IPS-NIHi7 (cell line): ENCODE results near the gene NAPG.
"Not testable (repeated sequence)": the region's sequence is repeated elsewhere in the genome, so short reads cannot be mapped to it uniquely, and the experiment has no call there.

Experiments
- DNase-seq: peaks from one replicate; pipeline ENCODE4 v3.0.0; 2012; ENCODE audit warnings: mixed read lengths; ENCODE audit errors: extremely low spot score

Gene NAPG

GRCh38 chr18:10546557-10547300, 20.9 kb downstream of the NAPG start:
- DNase-seq = no peak

- DNase-seq = no peak
Measured at GRCh38 chr18:10552226-10552625, 26.4 kb downstream of the NAPG start.

- DNase-seq = not testable (repeated sequence)
Measured at GRCh38 chr18:10556251-10556650, 30.4 kb downstream of the NAPG start.

GRCh38 chr18:10557085-10557677, 31.4 kb downstream of the NAPG start:
- DNase-seq = no peak

DNA sequence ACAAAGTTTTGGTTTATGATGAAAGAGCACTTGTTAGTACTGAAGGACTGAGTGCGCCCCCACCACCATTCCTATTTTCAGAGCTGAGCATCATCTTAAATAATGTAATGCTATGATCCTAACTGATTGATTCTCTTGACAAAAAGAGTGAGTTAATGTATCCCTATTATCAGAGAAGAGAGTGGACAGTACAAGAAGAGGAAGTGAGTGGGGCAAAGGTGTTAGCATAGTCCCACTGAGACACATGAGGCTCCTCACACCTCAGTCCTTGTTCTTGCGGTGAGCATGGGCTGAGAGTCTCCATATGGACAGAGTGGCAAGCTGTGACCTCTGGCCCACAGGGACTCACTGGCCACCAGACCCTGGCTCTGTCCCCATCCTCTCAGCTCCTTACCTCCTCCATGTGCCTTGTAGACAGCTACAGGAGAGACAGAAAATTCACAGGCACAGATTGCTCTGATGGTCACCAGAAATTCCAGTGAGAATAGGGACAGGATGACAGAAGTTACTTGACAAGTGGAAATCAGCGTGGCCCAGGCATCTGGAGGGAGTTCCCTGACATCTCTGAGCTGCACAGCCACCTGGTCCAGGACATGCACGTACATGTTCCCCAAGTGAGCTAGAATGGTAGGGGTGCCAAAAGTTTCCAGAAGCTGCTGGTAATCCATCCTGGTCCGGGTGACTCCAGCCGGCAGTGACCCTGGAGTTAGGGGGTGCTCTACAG, 32.6 kb downstream of the NAPG start:
- DNase-seq = no peak

GRCh38 chr18:10558967-10559298, 33.1 kb downstream of the NAPG start:
- no peak for DNase-seq

DNA sequence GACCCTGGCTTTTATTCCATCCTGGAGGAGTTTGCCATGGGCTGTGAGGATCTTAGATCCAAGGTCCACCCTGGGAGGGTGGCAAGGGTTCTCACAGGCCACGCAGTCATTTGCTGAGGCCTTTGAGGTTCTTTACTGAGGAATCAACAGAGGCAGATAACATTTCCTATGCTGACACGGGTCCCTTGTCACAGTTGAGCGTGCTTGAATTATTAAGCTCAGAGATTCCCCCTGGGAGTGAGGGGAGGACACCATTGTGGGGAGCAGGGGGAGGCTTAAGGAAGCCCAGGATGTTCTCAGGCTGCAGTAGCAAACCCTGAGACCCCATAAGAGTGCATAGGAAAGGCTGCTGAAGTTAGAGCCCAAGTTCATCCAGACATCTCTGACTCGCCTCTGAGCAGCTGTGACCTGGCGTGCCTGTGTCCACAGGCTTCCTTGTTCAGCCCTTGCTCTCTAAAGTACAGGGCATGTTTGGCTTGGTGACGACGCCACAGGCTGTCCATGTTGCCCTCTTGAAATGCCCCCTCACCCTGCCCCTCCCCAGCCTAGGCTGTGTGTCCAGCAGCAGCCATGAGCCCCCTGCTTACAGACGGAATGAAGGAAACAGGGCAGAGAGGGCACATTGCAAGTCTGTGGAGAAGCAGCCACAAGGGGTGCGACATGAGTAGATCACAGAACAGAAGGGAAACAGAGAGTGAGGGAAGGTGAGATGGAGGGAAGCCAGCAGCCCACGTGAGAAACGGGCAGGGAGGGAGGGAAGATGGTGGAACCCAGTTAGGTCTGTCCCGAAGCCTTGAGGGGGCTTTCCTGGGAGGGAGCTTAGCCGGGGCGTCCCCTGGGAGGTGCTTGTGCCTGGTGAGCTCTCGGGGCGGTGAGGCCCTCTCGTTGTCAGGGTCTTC, 34.0 kb downstream of the NAPG start:
- peak; percentile 55 for DNase-seq

DNA sequence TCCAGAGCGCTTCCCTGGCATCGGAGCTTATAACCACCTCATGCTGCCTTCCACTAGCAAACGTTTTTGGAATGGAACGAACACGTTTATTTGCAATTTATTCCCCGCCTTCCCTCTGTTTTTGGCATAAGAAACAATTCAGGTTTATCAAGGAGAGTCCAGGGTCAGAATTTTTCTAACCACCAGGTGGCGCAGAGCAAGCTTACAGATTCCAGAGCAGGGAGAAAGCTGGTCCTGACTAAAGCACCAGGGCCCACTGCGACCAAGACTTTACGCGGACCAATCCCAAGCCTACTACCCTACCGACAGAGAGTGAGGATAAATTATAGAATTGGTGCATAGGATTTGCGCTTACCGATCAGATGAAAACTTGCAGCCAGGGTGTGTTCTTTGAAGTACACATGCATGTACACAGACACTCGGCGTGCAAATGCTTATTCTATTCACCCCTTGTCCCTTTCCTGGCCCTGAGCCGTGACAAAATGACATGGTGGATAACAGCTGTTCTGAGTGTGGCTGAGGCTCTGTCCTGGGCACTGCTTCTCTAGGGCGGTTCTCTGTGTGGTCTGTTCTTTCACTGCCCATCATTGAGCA, 34.7 kb downstream of the NAPG start:
- DNase-seq = peak; percentile 88

GRCh38 chr18:10562773-10563160, 36.9 kb downstream of the NAPG start:
- no peak for DNase-seq

DNA sequence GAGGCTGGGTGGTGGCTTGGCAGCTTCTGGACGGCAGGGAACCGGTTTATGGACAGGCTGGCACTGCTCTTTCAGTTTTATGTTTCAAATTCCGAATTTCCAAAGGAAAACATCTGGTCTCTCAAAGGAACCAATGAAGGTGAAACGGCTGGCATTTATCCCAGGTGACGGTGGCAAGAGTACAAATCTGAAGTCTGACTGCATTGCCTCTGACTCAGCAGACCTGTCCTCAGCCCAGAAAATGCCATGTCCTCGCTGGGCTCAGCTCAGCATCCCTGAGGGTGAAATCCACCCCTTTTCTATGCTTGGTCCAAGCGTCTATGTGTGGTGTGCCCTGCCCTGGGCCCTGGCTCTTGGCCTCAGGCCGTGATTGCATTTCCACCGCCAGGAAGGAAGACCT, 38.1 kb downstream of the NAPG start:
- no peak for DNase-seq

DNA sequence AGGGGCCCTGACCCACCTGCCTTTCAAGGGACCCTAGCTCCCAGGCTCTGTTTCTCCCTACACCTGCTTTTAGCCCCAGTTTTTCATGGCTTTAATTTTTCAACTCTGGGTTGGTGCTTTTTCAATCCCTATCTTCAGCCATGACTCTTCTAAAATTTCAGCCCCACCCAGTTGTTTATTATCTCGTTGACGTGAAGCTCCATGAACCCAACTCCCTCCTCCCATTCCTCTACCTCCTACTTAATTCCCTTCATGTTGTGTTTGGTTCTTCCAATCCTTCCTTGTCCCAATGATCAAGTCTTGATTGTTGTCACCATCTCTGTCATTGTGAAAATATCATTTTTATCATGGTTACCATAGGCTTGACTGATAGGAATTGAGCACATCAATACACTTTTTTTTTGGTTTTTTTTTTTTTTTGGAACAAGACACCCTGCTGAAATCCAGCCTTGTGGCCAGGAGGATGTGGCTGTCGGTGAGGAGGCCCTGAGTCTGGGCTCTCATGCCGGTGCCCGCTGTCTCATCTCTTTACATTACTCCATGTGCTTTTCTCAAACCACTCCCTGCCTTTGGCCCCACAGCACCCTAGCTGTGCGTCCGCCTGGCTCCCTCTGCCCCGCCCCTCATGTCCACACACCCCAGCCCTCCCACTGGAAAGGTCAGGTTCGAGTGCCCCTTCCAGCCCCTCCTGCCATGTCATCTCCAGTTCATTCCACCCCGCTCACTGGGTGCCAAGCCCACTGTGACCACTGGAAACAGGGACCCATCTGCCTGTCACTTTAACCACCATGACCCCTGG, 39.3 kb downstream of the NAPG start:
- DNase-seq = no peak

- DNase-seq = no peak
Measured at GRCh38 chr18:10565835-10566234, 40.0 kb downstream of the NAPG start.

- no peak for DNase-seq
Measured at GRCh38 chr18:10566390-10566789, 40.6 kb downstream of the NAPG start.

- not testable (repeated sequence) for DNase-seq
Measured at GRCh38 chr18:10569941-10570340, 44.1 kb downstream of the NAPG start.

- no peak for DNase-seq
Measured at GRCh38 chr18:10570622-10571021, 44.8 kb downstream of the NAPG start.

DNA sequence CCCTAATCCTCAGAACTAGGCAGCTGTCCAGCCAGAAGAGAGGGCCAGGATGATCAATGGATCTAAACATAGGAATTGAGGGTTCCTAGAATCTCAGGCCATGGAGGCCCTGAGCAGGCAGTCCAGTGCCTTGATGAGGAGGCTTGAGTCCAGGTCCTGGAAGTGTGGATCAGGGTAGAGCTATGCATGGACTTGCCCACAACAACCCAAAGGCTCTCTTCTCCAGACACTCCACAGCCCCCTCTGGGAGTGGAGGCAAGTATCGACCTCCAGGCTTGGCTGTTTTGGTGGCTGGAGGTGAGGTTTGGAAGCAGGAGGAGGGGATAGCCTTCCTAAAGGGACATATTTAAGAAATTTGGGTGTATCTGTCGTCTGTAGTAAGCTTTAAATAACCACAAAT, 45.7 kb downstream of the NAPG start:
- no peak for DNase-seq

GRCh38 chr18:10573261-10573660, 47.4 kb downstream of the NAPG start:
- DNase-seq = not testable (repeated sequence)

- DNase-seq = not testable (repeated sequence)
Measured at GRCh38 chr18:10574412-10574811, 48.6 kb downstream of the NAPG start.

DNA sequence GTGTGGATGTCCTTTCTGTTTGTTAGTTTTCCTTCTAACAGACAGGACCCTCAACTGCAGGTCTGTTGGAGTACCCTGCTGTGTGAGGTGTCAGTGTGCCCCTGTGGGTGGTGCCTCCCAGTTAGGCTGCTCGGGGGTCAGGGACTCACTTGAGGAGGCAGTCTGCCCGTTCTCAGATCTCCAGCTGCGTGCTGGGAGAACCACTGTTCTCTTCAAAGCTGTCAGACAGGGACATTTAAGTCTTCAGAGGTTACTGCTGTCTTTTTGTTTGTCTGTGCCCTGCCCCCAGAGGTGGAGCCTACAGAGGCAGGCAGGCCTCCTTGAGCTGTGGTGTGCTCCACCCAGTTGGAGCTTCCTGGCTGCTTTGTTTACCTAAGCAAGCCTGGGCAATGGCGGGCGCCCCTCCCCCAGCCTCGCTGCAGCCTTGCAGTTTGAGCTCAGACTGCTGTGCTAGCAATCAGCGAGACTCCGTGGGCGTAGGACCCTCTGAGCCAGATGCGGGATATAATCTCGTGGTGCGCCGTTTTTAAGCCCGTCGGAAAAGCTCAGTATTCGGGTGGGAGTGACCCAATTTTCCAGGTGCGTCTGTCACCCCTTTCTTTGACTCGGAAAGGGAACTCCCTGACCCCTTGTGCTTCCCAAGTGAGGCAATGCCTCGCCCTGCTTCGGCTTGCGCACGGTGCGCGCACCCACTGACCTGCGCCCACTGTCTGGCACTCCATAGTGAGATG, 52.2 kb downstream of the NAPG start:
- not testable (repeated sequence) for DNase-seq

DNA sequence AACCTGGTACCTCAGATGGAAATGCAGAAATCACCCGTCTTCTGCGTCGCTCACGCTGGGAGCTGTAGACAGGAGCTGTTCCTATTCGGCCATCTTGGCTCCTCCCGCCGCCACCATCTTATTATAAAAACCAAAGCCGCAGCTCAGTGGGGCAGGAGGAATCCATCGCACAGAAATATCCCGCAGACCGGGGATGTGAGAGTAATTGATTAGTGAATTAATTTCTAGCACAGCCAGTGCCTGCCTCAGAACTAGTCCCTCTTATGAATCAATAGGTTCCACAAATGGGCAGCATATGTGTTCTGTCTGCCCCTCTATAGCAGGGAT, 52.7 kb downstream of the NAPG start:
- not testable (repeated sequence) for DNase-seq
